ENCODE measurements around the gene BMERB1.

Gene BMERB1

DNA sequence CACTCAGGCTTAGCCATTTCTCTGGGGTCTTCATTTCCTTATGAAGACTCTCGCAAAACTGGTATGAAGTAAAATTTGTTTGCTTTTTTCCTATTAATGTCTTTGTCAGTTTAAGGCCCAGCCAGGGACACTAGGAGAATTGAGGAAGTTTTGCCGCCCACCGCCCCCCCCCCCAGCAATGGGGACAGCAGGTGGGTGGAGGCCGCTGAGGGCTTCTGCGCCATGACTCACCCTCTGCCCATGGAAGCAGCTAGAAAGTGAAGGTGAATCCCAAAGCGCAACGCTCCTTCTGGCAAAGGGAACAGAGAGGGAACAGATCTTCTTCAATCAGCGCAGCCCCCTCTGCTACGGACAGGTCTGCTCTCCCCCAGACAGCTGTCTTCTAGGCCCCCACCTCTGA, 158.8 kb downstream of the BMERB1 start:
- H3K36me3 ChIP-seq (ENCODE audit: control insufficient read depth in 2 of 2, insufficient read depth in 2 of 2, low read length in 2 of 2): peaks cover 24 to 29% of the 10 kb centered on the region in 2 donors

DNA sequence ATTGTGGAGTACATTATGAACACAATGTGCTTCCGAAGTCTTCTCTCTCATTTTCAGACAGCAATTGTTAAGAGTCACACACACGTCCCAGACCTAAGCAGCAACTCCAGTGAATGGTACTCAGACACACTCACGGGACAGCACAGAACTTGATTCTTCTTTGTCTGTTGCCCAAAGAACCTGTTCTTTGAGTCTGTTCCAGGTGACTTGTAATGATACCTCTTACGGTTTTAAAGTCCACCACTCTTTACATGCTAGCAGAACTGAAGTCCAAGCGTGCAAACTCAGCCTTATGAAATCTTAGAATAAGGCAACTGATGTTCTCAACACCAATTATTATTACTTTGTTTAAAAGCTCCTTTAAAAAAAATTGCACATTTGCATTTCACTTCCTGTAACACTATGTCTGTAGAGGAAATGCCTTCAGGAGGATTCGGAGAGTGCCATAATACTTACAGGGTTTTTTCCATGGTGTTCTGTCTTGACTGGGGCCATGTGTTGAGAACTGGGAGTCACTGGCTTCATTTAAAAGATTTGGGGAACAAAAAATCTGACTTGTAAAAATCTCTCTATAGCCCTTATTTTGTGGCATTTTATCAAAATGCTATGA, 160.4 kb downstream of the BMERB1 start:
- H3K9me3 ChIP-seq (ENCODE audit: control insufficient read depth in 2 of 2, low read length in 2 of 2): no peaks in the 10 kb centered on the region
- no peaks in the 10 kb centered on the region for H3K4me1 ChIP-seq (ENCODE audit: control insufficient read depth, insufficient read depth, low read length)
- H3K36me3 ChIP-seq (ENCODE audit: control insufficient read depth in 2 of 2, insufficient read depth in 2 of 2, low read length in 2 of 2): peaks cover 35 to 36% of the 10 kb centered on the region in 2 donors
- no peak overlapping the region for H3K9ac ChIP-seq (ENCODE audit: low read length in 2 of 2)
- no peak overlapping the region for H3K27ac ChIP-seq (ENCODE audit: low read length)
- no peak overlapping the region for H3K4me3 ChIP-seq (ENCODE audit: low read length in 2 of 2)
- H3K27me3 ChIP-seq (ENCODE audit: control insufficient read depth in 1 of 2, insufficient read depth in 2 of 2, low read length in 2 of 2): no peaks in the 10 kb centered on the region

More for the DNA sequence above, 158.8 kb downstream of the BMERB1 start:
- Histone ChIP-seq H3K9me3 (ENCODE audit: control insufficient read depth in 2 of 2, low read length in 2 of 2) (no peaks in the 10 kb centered on the region), H3K4me1 (ENCODE audit: control insufficient read depth, insufficient read depth, low read length) (no peaks in the 10 kb centered on the region), H3K9ac (ENCODE audit: low read length in 2 of 2) (no peak overlapping the region), H3K4me3 (ENCODE audit: low read length in 2 of 2) (no peak overlapping the region), H3K27me3 (ENCODE audit: control insufficient read depth in 1 of 2, insufficient read depth in 2 of 2, low read length in 2 of 2) (no peaks in the 10 kb centered on the region), H3K27ac (ENCODE audit: low read length) (no peak overlapping the region)

DNA sequence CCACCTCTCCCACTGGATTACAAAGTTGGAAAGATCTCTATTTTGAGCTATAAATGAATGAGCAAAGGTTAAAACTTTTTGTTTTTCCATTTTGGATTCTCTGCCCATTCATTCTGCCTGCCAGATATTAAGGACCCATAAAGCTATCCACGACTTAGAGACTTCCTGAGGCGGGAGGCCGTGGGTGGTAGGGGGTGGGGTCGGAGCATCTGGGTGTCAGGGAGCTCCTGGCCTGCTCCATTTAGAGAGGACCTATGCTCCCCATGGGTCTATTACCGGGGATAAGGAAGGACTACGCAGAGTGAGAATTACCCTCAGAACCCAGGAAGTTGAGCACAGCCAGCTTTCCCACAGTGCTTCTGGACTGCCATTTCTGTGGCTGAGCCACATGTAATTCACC, 162.7 kb downstream of the BMERB1 start:
- no peaks in the 10 kb centered on the region for H3K9me3 ChIP-seq (ENCODE audit: control insufficient read depth in 2 of 2, low read length in 2 of 2)
- peaks cover 57 to 58% of the 10 kb centered on the region in 2 donors for H3K36me3 ChIP-seq (ENCODE audit: control insufficient read depth in 2 of 2, insufficient read depth in 2 of 2, low read length in 2 of 2)
- no peaks in the 10 kb centered on the region for H3K4me1 ChIP-seq (ENCODE audit: control insufficient read depth, insufficient read depth, low read length)
- H3K4me3 ChIP-seq (ENCODE audit: low read length in 2 of 2): no peak overlapping the region
- no peak overlapping the region for H3K27ac ChIP-seq (ENCODE audit: low read length)
- H3K27me3 ChIP-seq (ENCODE audit: control insufficient read depth in 1 of 2, insufficient read depth in 2 of 2, low read length in 2 of 2): no peaks in the 10 kb centered on the region
- H3K9ac ChIP-seq (ENCODE audit: low read length in 2 of 2): no peak overlapping the region

DNA sequence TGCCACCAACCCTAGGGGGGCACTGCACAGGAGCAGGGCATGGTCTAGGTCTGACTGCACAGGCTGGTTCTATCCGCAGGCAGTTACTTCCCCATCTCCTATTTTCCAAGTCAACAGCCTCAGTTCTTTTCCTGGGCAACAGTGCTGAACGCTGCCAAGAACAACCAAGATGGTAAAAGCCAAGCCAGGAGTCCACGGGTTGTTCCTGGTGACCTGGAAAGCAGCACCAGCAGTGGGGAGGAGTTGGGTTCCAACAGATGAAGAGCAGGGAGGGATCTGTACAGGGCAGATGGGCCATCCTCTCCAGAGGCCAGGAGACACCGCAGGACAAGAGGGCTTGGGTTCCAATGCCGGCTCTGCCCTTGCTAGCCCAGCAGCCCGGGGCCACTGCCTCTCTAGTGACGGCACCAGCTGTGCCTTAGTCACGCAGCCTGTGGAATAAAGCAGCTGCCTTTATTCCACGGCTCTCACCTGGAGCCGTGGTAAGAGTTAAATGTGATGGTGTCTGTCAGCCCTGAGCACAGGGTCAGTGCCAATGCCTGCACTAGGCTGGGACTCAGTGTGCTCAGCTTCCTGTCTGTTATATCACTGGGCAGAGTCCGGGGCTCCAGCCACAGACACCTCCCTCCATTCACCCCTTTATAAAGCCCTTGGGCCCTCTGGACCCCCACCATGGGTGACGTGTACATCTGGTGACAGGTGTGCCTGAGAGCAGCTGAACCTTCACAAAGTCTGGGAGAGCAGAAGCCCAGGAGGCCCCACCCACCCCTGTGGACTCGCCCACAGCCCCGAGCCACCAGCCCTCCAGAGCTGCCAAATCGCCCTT, 163.6 kb downstream of the BMERB1 start:
- Histone ChIP-seq H3K36me3 (ENCODE audit: control insufficient read depth in 2 of 2, insufficient read depth in 2 of 2, low read length in 2 of 2) (peaks cover 64 to 67% of the 10 kb centered on the region in 2 donors), H3K4me1 (ENCODE audit: control insufficient read depth, insufficient read depth, low read length) (no peaks in the 10 kb centered on the region), H3K9ac (ENCODE audit: low read length in 2 of 2) (no peak overlapping the region), H3K9me3 (ENCODE audit: control insufficient read depth in 2 of 2, low read length in 2 of 2) (no peaks in the 10 kb centered on the region), H3K27ac (ENCODE audit: low read length) (no peak overlapping the region), H3K27me3 (ENCODE audit: control insufficient read depth in 1 of 2, insufficient read depth in 2 of 2, low read length in 2 of 2) (no peaks in the 10 kb centered on the region), H3K4me3 (ENCODE audit: low read length in 2 of 2) (no peak overlapping the region)

DNA sequence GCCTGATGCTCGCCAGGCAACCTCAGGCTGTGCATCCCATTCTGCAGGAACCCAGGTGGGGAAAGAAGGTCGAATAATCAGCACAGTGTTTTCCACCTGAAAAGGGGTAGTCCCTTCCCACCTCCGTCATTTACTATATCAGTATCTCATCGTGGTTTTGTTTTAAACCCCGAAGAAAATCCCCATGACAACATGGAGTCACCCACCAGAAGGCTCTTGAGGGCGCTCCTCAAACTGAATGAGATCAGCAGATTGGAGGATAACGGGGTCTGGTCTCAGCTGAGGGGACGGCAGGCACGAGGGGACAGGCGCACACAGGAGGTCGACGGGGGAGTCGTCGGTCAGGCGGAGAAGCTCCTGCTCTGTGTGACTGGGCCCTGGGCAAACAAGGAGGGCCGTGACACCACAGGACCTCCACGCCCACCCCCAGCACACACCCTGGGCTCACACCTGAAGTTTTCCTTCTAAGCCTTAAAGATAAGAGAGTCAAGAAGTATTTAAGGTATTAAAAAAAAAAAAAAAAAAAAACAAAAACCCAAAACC, 164.3 kb downstream of the BMERB1 start:
- no peaks in the 10 kb centered on the region for H3K4me1 ChIP-seq (ENCODE audit: control insufficient read depth, insufficient read depth, low read length)
- H3K9me3 ChIP-seq (ENCODE audit: control insufficient read depth in 2 of 2, low read length in 2 of 2): no peaks in the 10 kb centered on the region
- no peak overlapping the region for H3K9ac ChIP-seq (ENCODE audit: low read length in 2 of 2)
- H3K27ac ChIP-seq (ENCODE audit: low read length): no peak overlapping the region
- peaks cover 65 to 73% of the 10 kb centered on the region in 2 donors for H3K36me3 ChIP-seq (ENCODE audit: control insufficient read depth in 2 of 2, insufficient read depth in 2 of 2, low read length in 2 of 2)
- no peak overlapping the region for H3K4me3 ChIP-seq (ENCODE audit: low read length in 2 of 2)
- H3K27me3 ChIP-seq (ENCODE audit: control insufficient read depth in 1 of 2, insufficient read depth in 2 of 2, low read length in 2 of 2): no peaks in the 10 kb centered on the region

DNA sequence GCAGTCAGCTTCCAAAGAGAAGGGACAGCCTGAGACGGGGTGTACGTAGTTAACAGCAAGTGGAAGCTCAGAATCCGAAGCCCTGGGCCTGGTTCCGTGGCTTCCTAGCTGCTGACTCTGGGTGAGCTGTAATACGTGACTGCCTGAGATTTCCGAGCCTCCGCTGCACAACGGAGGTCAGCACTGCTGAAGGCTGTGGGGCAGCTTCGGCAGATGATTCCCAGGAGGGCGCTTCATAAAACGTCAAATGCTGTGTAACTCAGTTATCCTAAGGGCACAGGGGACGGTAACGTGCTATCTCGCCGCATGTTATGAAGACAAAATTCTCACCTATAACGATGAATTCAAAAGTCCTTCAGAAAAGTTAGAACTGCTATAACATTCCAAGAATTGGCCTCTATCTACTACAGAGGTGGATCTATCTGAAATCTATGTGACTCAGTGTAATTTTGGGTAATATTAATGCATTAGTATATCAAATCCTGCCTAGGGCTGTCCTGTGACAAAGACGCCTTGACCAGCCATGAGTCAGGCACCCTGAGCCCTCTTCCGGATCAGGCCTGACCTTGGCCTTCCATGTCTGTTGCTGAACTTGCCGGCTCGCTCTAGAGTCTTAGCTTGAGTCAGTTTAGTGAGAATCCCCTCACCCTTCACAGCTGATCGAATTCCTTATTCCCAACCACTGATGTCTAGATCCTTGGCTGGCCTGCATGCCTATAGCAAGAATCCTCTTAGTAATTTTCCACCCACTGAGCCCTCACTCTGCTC, 165.1 kb downstream of the BMERB1 start:
- H3K9ac ChIP-seq (ENCODE audit: low read length in 2 of 2): no peak overlapping the region
- no peak overlapping the region for H3K27ac ChIP-seq (ENCODE audit: low read length)
- H3K4me3 ChIP-seq (ENCODE audit: low read length in 2 of 2): no peak overlapping the region
- H3K9me3 ChIP-seq (ENCODE audit: control insufficient read depth in 2 of 2, low read length in 2 of 2): no peaks in the 10 kb centered on the region
- H3K4me1 ChIP-seq (ENCODE audit: control insufficient read depth, insufficient read depth, low read length): no peaks in the 10 kb centered on the region
- H3K36me3 ChIP-seq (ENCODE audit: control insufficient read depth in 2 of 2, insufficient read depth in 2 of 2, low read length in 2 of 2): peaks cover 71 to 80% of the 10 kb centered on the region in 2 donors
- no peaks in the 10 kb centered on the region for H3K27me3 ChIP-seq (ENCODE audit: control insufficient read depth in 1 of 2, insufficient read depth in 2 of 2, low read length in 2 of 2)

DNA sequence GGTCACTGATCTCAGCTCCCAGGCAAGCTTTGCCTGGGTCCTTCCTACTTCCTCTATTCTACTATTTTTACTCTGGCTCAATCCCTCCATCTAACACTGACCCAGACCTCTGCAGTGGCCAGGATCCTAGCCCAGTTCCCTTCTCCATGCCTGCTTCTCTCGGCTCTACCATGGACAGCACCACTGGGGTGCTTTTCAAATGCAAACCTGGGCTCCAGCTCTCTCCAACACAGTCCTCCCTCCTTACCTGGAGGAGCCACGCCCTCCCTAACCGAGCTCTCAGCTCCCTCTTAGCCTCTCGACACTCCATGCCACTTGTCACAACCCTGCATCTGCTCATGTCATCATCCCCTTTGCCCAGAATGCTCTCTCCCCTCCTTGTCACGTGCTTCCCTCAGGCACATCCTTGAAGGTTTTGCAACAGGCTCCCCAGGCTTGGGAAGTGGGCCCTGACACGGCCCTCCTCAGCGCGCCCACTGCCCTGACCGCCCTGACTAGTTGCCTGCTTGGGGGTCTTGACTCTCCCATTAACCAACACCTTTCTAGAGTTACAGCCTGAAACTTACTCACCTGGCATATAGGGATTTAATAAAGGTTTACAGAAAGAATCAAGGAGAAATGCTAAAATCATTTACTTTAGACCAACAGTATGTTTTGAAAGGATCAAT, 167.0 kb downstream of the BMERB1 start:
- no peak overlapping the region for H3K9ac ChIP-seq (ENCODE audit: low read length in 2 of 2)
- H3K4me1 ChIP-seq (ENCODE audit: control insufficient read depth, insufficient read depth, low read length): no peaks in the 10 kb centered on the region
- no peak overlapping the region for H3K27ac ChIP-seq (ENCODE audit: low read length)
- H3K9me3 ChIP-seq (ENCODE audit: control insufficient read depth in 2 of 2, low read length in 2 of 2): no peaks in the 10 kb centered on the region
- no peaks in the 10 kb centered on the region for H3K27me3 ChIP-seq (ENCODE audit: control insufficient read depth in 1 of 2, insufficient read depth in 2 of 2, low read length in 2 of 2)
- no peak overlapping the region for H3K4me3 ChIP-seq (ENCODE audit: low read length in 2 of 2)
- H3K36me3 ChIP-seq (ENCODE audit: control insufficient read depth in 2 of 2, insufficient read depth in 2 of 2, low read length in 2 of 2): peaks cover 81 to 83% of the 10 kb centered on the region in 2 donors

DNA sequence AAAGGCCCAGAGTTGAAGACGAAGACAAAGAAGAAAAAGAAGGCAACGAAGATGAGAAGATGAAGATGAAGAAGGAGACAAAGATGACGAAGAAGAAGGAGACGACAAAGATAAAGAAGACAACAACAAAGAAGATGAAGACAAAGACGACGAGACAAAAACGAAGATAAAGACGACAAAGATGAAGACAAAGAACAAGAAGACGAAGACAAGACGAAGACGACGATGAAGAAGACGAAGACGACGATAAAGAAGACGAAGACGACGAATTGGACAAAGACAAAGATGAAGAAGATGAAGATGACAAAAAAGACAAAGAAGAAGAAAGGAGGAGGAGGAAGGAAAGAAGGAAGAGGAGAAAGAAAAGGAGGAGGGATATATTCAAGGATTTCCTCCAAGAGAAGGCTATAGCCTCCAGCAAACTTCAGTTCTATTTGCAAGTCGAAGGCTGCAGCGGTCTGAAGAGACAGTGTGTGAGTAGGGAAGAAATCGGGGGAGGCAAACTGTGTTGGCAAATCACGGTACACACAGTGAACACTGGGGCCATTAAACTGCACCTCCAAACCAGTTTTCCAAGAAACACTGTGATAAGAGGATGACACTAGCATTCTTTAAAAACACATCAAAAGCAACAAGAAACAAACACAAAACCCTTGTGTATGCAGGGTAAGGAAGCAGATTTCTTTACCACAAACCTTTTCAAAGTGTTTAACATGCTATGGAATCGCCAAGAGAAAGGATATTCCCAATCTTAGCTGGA, 168.1 kb downstream of the BMERB1 start:
- Histone ChIP-seq H3K27me3 (ENCODE audit: control insufficient read depth in 1 of 2, insufficient read depth in 2 of 2, low read length in 2 of 2) (no peaks in the 10 kb centered on the region), H3K4me3 (ENCODE audit: low read length in 2 of 2) (no peak overlapping the region), H3K9ac (ENCODE audit: low read length in 2 of 2) (no peak overlapping the region), H3K27ac (ENCODE audit: low read length) (no peak overlapping the region), H3K36me3 (ENCODE audit: control insufficient read depth in 2 of 2, insufficient read depth in 2 of 2, low read length in 2 of 2) (peaks cover 78 to 85% of the 10 kb centered on the region in 2 donors), H3K9me3 (ENCODE audit: control insufficient read depth in 2 of 2, low read length in 2 of 2) (no peaks in the 10 kb centered on the region), H3K4me1 (ENCODE audit: control insufficient read depth, insufficient read depth, low read length) (no peaks in the 10 kb centered on the region)

DNA sequence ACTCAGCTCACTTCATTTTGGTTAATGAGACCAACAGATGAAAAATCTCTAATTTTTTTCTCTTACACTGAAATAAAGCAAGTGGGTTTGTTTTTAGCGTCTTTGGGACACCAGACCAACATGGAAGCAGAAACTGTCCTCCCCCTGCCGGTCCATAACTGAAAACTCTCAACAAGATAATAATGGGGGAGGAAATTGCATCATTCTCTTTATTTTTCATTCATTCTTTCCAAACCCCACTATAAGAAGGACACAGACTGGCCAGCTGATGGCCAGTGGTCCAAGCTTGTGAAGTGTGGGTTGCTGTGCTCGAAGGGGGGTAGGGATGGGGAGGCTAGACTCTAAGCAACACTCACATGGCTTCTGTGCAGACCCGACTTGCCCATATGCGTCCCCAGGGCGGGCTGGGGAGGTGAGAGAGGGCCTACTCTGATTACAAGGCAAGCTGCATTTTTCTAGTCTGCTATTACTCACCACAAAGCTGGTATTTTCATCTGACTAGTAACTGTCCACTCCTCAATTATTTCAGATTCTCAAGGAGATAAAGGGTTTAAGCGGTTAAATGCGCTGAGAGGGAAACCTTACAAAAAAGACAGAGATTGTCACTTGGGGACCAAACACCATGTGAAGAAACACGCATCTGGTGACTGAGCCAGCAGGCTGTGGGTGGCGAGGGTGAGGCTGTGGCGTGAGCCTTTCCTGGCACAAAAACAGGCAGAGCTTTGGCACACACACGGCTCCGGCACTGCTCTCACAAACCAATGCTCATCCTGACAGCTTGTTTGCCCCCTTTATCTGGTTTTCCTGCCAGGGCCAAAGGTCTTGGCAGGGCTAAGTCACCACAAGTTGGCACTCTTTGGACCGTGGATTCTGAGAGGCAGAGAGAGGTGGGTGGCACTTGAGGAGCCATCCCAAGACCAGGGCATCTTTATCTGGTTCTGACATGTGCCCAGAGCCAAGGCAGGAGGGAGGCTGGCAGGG, 170.4 kb downstream of the BMERB1 start:
- Histone ChIP-seq H3K9me3 (ENCODE audit: control insufficient read depth in 2 of 2, low read length in 2 of 2) (no peaks in the 10 kb centered on the region), H3K36me3 (ENCODE audit: control insufficient read depth in 2 of 2, insufficient read depth in 2 of 2, low read length in 2 of 2) (peaks cover 68 to 72% of the 10 kb centered on the region in 2 donors), H3K9ac (ENCODE audit: low read length in 2 of 2) (no peak overlapping the region), H3K4me1 (ENCODE audit: control insufficient read depth, insufficient read depth, low read length) (no peaks in the 10 kb centered on the region), H3K27ac (ENCODE audit: low read length) (no peak overlapping the region), H3K4me3 (ENCODE audit: low read length in 2 of 2) (no peak overlapping the region), H3K27me3 (ENCODE audit: control insufficient read depth in 1 of 2, insufficient read depth in 2 of 2, low read length in 2 of 2) (no peaks in the 10 kb centered on the region)
